T-helper 22 cell (primary cell): ENCODE measurements around the gene ZRANB2.

Source experiments
- DNase-seq: peaks from one replicate; pipeline ENCODE4 v3.0.0-alpha.2; 2020; ENCODE audit warnings: low read depth

The ZRANB2 gene

GRCh38 chr1:71027991-71028390, 52.8 kb downstream of the ZRANB2 start:
- no peak for DNase-seq

GRCh38 chr1:71026093-71026492, 54.7 kb downstream of the ZRANB2 start:
- no peak for DNase-seq

- DNase-seq = no peak
Measured at GRCh38 chr1:71023515-71023914, 57.3 kb downstream of the ZRANB2 start.

GRCh38 chr1:71019233-71019969, 61.4 kb downstream of the ZRANB2 start:
- DNase-seq = no peak

- DNase-seq = no peak
Measured at GRCh38 chr1:71018791-71019190, 62.0 kb downstream of the ZRANB2 start.

GRCh38 chr1:71015745-71016144, 65.1 kb downstream of the ZRANB2 start:
- DNase-seq = no peak

GRCh38 chr1:71014178-71014579, 66.7 kb downstream of the ZRANB2 start:
- DNase-seq = no peak
